Measurements from ENCODE around the gene CAPN6. TPM values are rescaled to one million over a fixed set of nuclear protein-coding genes. Genes with fewer than 3 reads are reported as not detected.

The CAPN6 gene, protein sequence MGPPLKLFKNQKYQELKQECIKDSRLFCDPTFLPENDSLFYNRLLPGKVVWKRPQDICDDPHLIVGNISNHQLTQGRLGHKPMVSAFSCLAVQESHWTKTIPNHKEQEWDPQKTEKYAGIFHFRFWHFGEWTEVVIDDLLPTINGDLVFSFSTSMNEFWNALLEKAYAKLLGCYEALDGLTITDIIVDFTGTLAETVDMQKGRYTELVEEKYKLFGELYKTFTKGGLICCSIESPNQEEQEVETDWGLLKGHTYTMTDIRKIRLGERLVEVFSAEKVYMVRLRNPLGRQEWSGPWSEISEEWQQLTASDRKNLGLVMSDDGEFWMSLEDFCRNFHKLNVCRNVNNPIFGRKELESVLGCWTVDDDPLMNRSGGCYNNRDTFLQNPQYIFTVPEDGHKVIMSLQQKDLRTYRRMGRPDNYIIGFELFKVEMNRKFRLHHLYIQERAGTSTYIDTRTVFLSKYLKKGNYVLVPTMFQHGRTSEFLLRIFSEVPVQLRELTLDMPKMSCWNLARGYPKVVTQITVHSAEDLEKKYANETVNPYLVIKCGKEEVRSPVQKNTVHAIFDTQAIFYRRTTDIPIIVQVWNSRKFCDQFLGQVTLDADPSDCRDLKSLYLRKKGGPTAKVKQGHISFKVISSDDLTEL
- under 0.01 and 0.30 TPM in 2 replicates for total RNA-seq

DNA sequence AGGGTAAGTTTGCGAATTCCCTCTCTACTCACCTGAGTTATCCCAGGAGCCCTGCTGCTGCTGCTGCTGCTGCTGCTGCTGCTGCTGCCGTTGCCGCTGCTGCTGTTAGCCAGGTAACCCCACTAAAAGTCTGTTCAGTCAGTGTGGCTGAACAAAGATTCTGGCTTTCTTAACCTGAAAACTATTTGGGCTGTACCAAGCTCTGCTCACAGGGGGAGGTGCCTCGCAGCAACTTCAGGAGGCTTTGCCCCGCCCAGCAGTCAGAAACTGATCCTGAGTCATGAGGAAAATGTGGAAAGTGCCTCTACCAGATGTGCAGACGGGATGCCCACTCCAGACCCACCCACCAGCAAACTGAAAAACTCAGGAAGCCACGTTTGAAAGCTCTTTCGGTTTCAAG lies at the start of gene CAPN6:
TSS of gene CAPN6 (minus strand) at position 145 of the 400 bp plus-strand sequence. CDS start 6,547 bp downstream, outside the sequence.

Other genes with a start within 250 kb of the CAPN6 start
- 0.17 and 0.74 TPM in 2 replicates for gene PAK3, start 174.3 kb downstream of the CAPN6 start, total RNA-seq
- not detected in 2 replicates for gene DCX, start 141.7 kb upstream of the CAPN6 start, total RNA-seq
- gene SERTM2, start 241.2 kb upstream of the CAPN6 start, total RNA-seq, result not detected in 2 replicates